CD14-positive monocyte (primary cell): Measurements from ENCODE around the gene PRRT2. TPM values are rescaled to one million over a fixed set of nuclear protein-coding genes. Genes with fewer than 3 reads are reported as not detected.

Experiments
- DNase-seq, 3 donors: peaks; one replicate each; pipeline ENCODE4 v3.0.0-alpha.2; 2011 to 2022
- H2AFZ ChIP-seq: 2 replicates; pipeline ENCODE4 v1.6.0; 2012; ENCODE audit warnings: mild to moderate bottlenecking, low read depth, low read length, inconsistent platforms; ENCODE audit not compliant: insufficient read depth, poor library complexity, severe bottlenecking
- H3K27ac ChIP-seq, 2 donors: 1 replicate in 1 of 2; 2 replicates in 1 of 2; pipeline ENCODE4 v1.5.1; 2012 to 2013; ENCODE audit warnings: low read length in 2 of 2, control low read depth in 1 of 2, inconsistent platforms in 1 of 2, low read depth in 1 of 2, mild to moderate bottlenecking in 1 of 2
- H3K27me3 ChIP-seq, 2 donors: one replicate each; pipeline versions ENCODE4 v1.6.0 to v1.6.1; 2011 to 2013; ENCODE audit warnings: low read length in 2 of 2; ENCODE audit not compliant: control insufficient read depth in 2 of 2, insufficient read depth in 2 of 2
- H3K36me3 ChIP-seq, 2 donors: replicated peaks in 1 of 2; 1 replicate in 1 of 2; 2 replicates in 1 of 2; pipeline versions ENCODE4 v1.5.1 to v1.6.1; 2012 to 2013; ENCODE audit warnings: low read length in 2 of 2, control low read depth in 1 of 2, inconsistent platforms in 1 of 2, mild to moderate bottlenecking in 1 of 2; ENCODE audit not compliant: insufficient read depth in 2 of 2, control insufficient read depth in 1 of 2
- H3K4me1 ChIP-seq, 2 donors: 1 replicate in 1 of 2; 2 replicates in 1 of 2; pipeline versions ENCODE4 v1.5.1 to v1.6.1; 2012 to 2013; ENCODE audit warnings: low read length in 2 of 2, control low read depth in 1 of 2, inconsistent platforms in 1 of 2, mild to moderate bottlenecking in 1 of 2, moderate library complexity in 1 of 2; ENCODE audit not compliant: insufficient read depth in 2 of 2, control insufficient read depth in 1 of 2
- H3K4me2 ChIP-seq: replicated peaks from 2 replicates; pipeline ENCODE3; 2012; ENCODE audit warnings: low read length, moderate library complexity, mild to moderate bottlenecking; ENCODE audit not compliant: poor library complexity, severe bottlenecking; ENCODE audit errors: extremely low read depth
- H3K4me3 ChIP-seq, 3 experiments: fragments of 200-600 bp in 1 of 3; sonication (generic) in 1 of 3; replicated peaks in 1 of 3; 1 replicate in 2 of 3; 2 replicates in 1 of 3; pipeline ENCODE4 v1.5.1; 2011 to 2013; ENCODE audit warnings: low read length in 3 of 3, mild to moderate bottlenecking in 3 of 3, control low read depth in 2 of 3, low read depth in 2 of 3, inconsistent platforms in 1 of 3, moderate library complexity in 1 of 3
- H3K79me2 ChIP-seq: 2 replicates; pipeline ENCODE4 v1.6.0; 2012; ENCODE audit warnings: mild to moderate bottlenecking, control low read depth, inconsistent platforms, low read length, moderate library complexity; ENCODE audit not compliant: insufficient read depth
- H3K9ac ChIP-seq: 2 replicates; pipeline ENCODE4 v1.6.0; 2017; ENCODE audit warnings: low read length, mild to moderate bottlenecking; ENCODE audit not compliant: insufficient read depth, poor library complexity, severe bottlenecking
- H3K9me3 ChIP-seq, 2 donors: replicated peaks in 1 of 2; 1 replicate in 1 of 2; 2 replicates in 1 of 2; pipeline versions ENCODE4 v1.5.1 to v1.6.1; 2012 to 2013; ENCODE audit warnings: low read length in 2 of 2, control low read depth in 1 of 2; ENCODE audit not compliant: control insufficient read depth in 1 of 2, insufficient read depth in 1 of 2
- H4K20me1 ChIP-seq: 2 replicates; pipeline ENCODE4 v1.6.0; 2012; ENCODE audit warnings: mild to moderate bottlenecking, low read length, control low read depth, moderate library complexity; ENCODE audit not compliant: insufficient read depth
- H3K27ac Mint-ChIP-seq, 7 donors: one replicate each; pipeline ENCODE4 v1.8.0; 2020; ENCODE audit warnings: mild to moderate bottlenecking in 7 of 7, mixed read lengths in 7 of 7, moderate library complexity in 6 of 7, inconsistent platforms in 2 of 7
- H3K27me3 Mint-ChIP-seq, 3 donors: one replicate each; pipeline ENCODE4 v1.8.0; 2021 to 2022; ENCODE audit warnings: low read depth in 3 of 3, mild to moderate bottlenecking in 3 of 3, mixed read lengths in 3 of 3, moderate library complexity in 3 of 3, inconsistent platforms in 1 of 3
- H3K36me3 Mint-ChIP-seq, 2 donors: one replicate each; pipeline ENCODE4 v1.8.0; 2020; ENCODE audit warnings: mixed read lengths in 2 of 2, inconsistent platforms in 1 of 2, mild to moderate bottlenecking in 1 of 2
- H3K4me1 Mint-ChIP-seq: one replicate; pipeline ENCODE4 v1.8.0; 2020; ENCODE audit warnings: mild to moderate bottlenecking, mixed read lengths
- H3K4me3 Mint-ChIP-seq, 2 donors: one replicate each; pipeline ENCODE4 v1.8.0; 2020; ENCODE audit warnings: mild to moderate bottlenecking in 2 of 2, mixed read lengths in 2 of 2, moderate library complexity in 1 of 2
- H3K9me3 Mint-ChIP-seq, 7 donors: one replicate each; pipeline ENCODE4 v1.8.0; 2020 to 2022; ENCODE audit warnings: mixed read lengths in 7 of 7, mild to moderate bottlenecking in 6 of 7, moderate library complexity in 6 of 7, inconsistent platforms in 2 of 7
- WGBS: methylation state at CpG from one replicate; pipeline ENCODE4 v1.1.5; 2013; ENCODE audit warnings: missing lambda C conversion rate; ENCODE audit not compliant: insufficient coverage; 5-methylcytosine and 5-hydroxymethylcytosine counted together
- intact Hi-C, 2 donors: fragments of 100-400 bp; cut with micrococcal nuclease; formaldehyde crosslinking; loops; one replicate each; pipeline versions ENCODE4 v1.15.0 to v1.15.1; 2023
- polyA plus RNA-seq, 3 donors: library from polyadenylated mRNA; depleted of rRNA in 1 of 3; unstranded in 2 of 3; stranded (reverse) in 1 of 3; fragments of 300-500 nt in 2 of 3; fragments of >200 nt in 1 of 3; fragmentation: Illumina TruSeq in 2 of 3; gene quantifications; 1 replicate in 2 of 3; 2 replicates in 1 of 3; pipeline ENCODE4 v1.2.3, GENCODE V29; 2012 to 2021
- TF ChIP-seq, protein P1 (sequence below): fragments of 200-600 bp; IDR thresholded peaks from one replicate; pipeline ENCODE4 v1.8.0; 2022; ENCODE audit warnings: antibody characterized with exemption, mild to moderate bottlenecking

PRRT2 gene
- polyA plus RNA-seq, 3 donors = 0.04 TPM; not detected in 2

DNA sequence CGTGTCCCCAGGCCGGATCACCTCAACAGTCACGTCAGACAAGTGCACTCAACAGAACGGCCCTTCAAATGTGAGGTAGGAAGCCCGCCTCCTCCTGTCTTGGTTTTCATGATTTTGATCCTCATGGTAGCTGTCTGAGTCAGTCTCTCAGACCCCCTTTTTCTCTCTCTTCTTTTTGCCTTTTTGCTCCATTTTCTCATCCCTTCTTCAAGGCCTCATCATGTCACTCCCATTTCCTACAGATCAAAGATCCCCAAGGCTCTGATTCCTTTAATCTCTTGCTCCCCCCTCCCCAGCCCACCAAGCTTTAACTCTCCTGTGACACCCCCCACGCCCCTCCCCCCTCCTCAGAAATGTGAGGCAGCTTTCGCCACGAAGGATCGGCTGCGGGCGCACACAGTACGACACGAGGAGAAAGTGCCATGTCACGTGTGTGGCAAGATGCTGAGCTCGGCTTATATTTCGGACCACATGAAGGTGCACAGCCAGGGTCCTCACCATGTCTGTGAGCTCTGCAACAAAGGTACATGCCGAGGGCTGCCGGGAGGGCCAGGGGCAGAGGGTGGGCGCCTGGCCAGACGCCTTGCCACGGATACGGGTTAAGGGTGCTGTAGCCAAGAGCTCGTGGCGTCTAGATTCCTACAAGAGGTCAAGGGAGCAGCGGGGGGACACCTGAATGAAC lies 3.6 kb upstream of the PRRT2 start:
- peak overlapping the region; percentile 63 for H3K9ac ChIP-seq
- TF ChIP-seq, protein P1, sequence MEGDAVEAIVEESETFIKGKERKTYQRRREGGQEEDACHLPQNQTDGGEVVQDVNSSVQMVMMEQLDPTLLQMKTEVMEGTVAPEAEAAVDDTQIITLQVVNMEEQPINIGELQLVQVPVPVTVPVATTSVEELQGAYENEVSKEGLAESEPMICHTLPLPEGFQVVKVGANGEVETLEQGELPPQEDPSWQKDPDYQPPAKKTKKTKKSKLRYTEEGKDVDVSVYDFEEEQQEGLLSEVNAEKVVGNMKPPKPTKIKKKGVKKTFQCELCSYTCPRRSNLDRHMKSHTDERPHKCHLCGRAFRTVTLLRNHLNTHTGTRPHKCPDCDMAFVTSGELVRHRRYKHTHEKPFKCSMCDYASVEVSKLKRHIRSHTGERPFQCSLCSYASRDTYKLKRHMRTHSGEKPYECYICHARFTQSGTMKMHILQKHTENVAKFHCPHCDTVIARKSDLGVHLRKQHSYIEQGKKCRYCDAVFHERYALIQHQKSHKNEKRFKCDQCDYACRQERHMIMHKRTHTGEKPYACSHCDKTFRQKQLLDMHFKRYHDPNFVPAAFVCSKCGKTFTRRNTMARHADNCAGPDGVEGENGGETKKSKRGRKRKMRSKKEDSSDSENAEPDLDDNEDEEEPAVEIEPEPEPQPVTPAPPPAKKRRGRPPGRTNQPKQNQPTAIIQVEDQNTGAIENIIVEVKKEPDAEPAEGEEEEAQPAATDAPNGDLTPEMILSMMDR = no peak
- Mint-ChIP-seq H3K27ac (peak overlapping the region; percentile 85 to 96 (median 93)), H3K4me3 (peak overlapping the region; percentile 75 to 89), H3K27me3 (peaks cover 19 to 26% (median 23%) of the 10 kb centered on the region in 3 donors), H3K9me3 (peaks cover 0 to 8% (median 3%) of the 10 kb centered on the region in 7 donors), H3K4me1 (peaks cover 61% of the 10 kb centered on the region), H3K36me3 (peaks cover 21 to 33% of the 10 kb centered on the region in 2 donors)
- H3K27me3 ChIP-seq = peaks cover 5 to 19% of the 10 kb centered on the region in 2 donors
- WGBS = 54% methylated on average over 22 of the region's 25 CpGs
- H3K79me2 ChIP-seq = peaks cover 27% of the 10 kb centered on the region
- peaks cover 13 to 23% of the 10 kb centered on the region in 2 donors for H3K36me3 ChIP-seq
- peaks cover 36% of the 10 kb centered on the region for H4K20me1 ChIP-seq
- H3K4me1 ChIP-seq = peaks cover 65 to 74% of the 10 kb centered on the region in 2 donors
- peak overlapping the region; percentile 76 for H3K4me2 ChIP-seq
- DNase-seq = no peak
- intact Hi-C loops = loop anchor here in 1 of 2 donors (5.0 kb wide), 1 partner anchor 39 kb away; no protein-coding TSS in a partner anchor
- H3K9me3 ChIP-seq = no peaks in the 10 kb centered on the region
- H3K4me3 ChIP-seq = peak overlapping the region; percentile 41 to 78 (median 53)
- peak overlapping the region; percentile 84 for H3K27ac ChIP-seq
- H2AFZ ChIP-seq = peak overlapping the region; percentile 56

DNA sequence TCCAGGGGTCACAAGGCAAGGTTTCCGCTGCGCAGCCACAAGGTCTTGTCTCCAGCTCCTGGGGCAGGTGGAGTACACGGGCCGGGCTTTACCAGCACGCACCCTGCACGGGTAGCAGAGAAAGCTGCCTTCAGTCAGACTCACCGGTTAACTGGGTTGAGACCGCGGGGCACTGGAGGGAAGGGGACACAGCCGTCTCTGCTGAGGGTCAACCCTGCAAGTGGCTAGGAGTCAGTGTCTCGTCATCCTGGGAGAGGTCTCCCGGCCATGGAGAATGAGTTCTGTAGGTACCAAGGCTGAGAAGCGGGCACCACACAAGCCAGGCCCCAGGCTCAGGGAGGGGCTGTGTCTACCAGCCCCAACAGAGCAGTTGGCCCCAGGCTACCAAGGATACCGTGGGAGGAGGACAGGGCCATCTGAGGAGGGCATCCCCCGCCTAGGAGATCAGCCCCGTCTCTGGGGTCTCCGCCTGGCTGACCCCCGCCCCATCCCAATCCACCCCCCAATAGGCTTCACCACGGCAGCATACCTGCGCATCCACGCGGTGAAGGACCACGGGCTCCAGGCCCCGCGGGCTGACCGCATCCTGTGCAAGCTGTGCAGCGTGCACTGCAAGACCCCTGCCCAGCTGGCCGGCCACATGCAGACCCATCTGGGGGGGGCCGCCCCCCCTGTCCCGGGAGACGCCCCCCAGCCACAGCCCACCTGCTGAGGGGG lies 2.8 kb upstream of the PRRT2 start:
- no peaks in the 10 kb centered on the region for H3K9me3 ChIP-seq
- Mint-ChIP-seq H3K4me3 (no peak overlapping the region), H3K27me3 (peaks cover 22 to 31% (median 31%) of the 10 kb centered on the region in 3 donors), H3K9me3 (peaks cover 0 to 8% (median 3%) of the 10 kb centered on the region in 7 donors), H3K4me1 (peaks cover 57% of the 10 kb centered on the region), H3K36me3 (peaks cover 21 to 31% of the 10 kb centered on the region in 2 donors), H3K27ac (peak overlapping the region in 4 of 7 donors; percentile 31 to 96 (median 56))
- TF ChIP-seq, protein P1 = no peak
- H3K4me3 ChIP-seq = peak overlapping the region in 1 of 3 experiments; percentile 78
- H2AFZ ChIP-seq = no peak overlapping the region
- peak overlapping the region in 1 of 2 donors; percentile 22 for H3K27ac ChIP-seq
- peaks cover 58 to 66% of the 10 kb centered on the region in 2 donors for H3K4me1 ChIP-seq
- peak overlapping the region; percentile 63 for H3K9ac ChIP-seq
- peaks cover 13 to 23% of the 10 kb centered on the region in 2 donors for H3K36me3 ChIP-seq
- intact Hi-C loops = loop anchor here in 1 of 2 donors (5.0 kb wide), 1 partner anchor 38 kb away; no protein-coding TSS in a partner anchor
- peaks cover 5 to 24% of the 10 kb centered on the region in 2 donors for H3K27me3 ChIP-seq
- WGBS = 91% methylated on average over 24 of the region's 31 CpGs
- peaks cover 27% of the 10 kb centered on the region for H3K79me2 ChIP-seq
- DNase-seq = no peak
- peaks cover 36% of the 10 kb centered on the region for H4K20me1 ChIP-seq
- no peak overlapping the region for H3K4me2 ChIP-seq
